GM12891 (cell line): ENCODE data around the gene TLCD3A.

Experiments
- POLR2A ChIP-seq: IDR thresholded peaks from 2 replicates; pipeline ENCODE4 v1.6.1; 2011; ENCODE audit warnings: low read depth, low read length, control low read depth
- POLR2AphosphoS5 ChIP-seq: IDR thresholded peaks from 2 replicates; pipeline ENCODE4 v1.6.1; 2011; ENCODE audit warnings: low read depth, low read length, control low read depth
- TAF1 ChIP-seq: IDR thresholded peaks from 2 replicates; pipeline ENCODE4 v1.6.1; 2011; ENCODE audit warnings: low read depth, low read length, control low read depth

- TF ChIP-seq POLR2A (no peak), POLR2AphosphoS5 (no peak), TAF1 (no peak)
Observed at GRCh38 chr17:752620-753219, 20.3 kb downstream of the TLCD3A start.
